C4-2B (cell line): ENCODE measurements around the gene DCLK2.

Source experiments
- ZFX ChIP-seq: fragments of 450-650 bp; IDR thresholded peaks from 2 replicates; pipeline ENCODE4 v1.6.1; 2017
- TF ChIP-seq, protein P1 (sequence below): fragments of 450-650 bp; conservative IDR thresholded peaks from 2 replicates; pipeline ENCODE4 v1.5.1; 2017; ENCODE audit warnings: mild to moderate bottlenecking

DNA sequence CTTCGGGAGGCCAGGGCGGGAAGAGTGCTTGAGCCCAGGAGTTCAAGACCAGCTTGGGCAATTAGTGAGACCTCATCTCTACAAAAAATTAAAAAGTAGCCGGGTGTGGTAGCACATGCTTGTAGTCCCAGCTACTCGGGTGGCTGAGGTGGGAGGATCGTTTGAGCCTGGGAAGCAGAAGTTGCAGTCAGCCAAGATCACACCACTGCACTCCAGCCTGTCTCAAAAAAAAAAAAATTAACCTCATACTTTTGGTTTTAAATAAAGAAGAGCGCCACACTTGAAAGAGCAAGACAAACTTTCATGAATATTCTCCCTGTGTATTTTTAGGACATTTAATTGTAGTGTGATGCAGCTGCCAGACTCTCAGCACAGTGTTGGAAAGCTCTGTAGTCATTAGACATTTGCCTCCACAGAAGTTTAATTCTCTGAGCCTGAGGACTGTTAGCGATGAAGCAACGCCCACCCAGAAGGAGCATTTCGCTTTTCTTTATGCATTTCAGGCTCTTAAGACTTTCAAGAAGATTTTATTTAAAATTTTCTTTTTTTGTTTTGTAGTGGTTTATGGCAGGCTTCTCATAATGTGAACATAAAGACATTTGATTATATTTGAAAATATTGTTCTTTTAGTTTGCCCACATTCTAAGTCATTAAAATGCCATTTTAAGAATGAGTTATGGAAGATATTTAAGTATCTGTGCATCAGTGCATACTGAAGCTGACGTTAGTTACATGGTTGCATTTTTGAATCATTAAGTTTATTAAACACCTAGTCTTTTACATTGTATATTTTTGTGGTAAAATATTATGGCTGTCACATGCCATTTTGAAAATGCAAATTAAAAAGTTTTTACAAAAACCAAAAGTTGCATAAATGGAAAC is 45.8 kb downstream of the DCLK2 start:
- TF ChIP-seq, protein P1, sequence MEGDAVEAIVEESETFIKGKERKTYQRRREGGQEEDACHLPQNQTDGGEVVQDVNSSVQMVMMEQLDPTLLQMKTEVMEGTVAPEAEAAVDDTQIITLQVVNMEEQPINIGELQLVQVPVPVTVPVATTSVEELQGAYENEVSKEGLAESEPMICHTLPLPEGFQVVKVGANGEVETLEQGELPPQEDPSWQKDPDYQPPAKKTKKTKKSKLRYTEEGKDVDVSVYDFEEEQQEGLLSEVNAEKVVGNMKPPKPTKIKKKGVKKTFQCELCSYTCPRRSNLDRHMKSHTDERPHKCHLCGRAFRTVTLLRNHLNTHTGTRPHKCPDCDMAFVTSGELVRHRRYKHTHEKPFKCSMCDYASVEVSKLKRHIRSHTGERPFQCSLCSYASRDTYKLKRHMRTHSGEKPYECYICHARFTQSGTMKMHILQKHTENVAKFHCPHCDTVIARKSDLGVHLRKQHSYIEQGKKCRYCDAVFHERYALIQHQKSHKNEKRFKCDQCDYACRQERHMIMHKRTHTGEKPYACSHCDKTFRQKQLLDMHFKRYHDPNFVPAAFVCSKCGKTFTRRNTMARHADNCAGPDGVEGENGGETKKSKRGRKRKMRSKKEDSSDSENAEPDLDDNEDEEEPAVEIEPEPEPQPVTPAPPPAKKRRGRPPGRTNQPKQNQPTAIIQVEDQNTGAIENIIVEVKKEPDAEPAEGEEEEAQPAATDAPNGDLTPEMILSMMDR = no peak
- no peak for TF ChIP-seq ZFX
